ENCODE measurements around the gene SDK2.

SDK2 gene, protein sequence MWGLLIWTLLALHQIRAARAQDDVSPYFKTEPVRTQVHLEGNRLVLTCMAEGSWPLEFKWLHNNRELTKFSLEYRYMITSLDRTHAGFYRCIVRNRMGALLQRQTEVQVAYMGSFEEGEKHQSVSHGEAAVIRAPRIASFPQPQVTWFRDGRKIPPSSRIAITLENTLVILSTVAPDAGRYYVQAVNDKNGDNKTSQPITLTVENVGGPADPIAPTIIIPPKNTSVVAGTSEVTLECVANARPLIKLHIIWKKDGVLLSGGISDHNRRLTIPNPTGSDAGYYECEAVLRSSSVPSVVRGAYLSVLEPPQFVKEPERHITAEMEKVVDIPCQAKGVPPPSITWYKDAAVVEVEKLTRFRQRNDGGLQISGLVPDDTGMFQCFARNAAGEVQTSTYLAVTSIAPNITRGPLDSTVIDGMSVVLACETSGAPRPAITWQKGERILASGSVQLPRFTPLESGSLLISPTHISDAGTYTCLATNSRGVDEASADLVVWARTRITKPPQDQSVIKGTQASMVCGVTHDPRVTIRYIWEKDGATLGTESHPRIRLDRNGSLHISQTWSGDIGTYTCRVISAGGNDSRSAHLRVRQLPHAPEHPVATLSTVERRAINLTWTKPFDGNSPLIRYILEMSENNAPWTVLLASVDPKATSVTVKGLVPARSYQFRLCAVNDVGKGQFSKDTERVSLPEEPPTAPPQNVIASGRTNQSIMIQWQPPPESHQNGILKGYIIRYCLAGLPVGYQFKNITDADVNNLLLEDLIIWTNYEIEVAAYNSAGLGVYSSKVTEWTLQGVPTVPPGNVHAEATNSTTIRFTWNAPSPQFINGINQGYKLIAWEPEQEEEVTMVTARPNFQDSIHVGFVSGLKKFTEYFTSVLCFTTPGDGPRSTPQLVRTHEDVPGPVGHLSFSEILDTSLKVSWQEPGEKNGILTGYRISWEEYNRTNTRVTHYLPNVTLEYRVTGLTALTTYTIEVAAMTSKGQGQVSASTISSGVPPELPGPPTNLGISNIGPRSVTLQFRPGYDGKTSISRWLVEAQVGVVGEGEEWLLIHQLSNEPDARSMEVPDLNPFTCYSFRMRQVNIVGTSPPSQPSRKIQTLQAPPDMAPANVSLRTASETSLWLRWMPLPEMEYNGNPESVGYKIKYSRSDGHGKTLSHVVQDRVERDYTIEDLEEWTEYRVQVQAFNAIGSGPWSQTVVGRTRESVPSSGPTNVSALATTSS (N-terminal part only)

DNA sequence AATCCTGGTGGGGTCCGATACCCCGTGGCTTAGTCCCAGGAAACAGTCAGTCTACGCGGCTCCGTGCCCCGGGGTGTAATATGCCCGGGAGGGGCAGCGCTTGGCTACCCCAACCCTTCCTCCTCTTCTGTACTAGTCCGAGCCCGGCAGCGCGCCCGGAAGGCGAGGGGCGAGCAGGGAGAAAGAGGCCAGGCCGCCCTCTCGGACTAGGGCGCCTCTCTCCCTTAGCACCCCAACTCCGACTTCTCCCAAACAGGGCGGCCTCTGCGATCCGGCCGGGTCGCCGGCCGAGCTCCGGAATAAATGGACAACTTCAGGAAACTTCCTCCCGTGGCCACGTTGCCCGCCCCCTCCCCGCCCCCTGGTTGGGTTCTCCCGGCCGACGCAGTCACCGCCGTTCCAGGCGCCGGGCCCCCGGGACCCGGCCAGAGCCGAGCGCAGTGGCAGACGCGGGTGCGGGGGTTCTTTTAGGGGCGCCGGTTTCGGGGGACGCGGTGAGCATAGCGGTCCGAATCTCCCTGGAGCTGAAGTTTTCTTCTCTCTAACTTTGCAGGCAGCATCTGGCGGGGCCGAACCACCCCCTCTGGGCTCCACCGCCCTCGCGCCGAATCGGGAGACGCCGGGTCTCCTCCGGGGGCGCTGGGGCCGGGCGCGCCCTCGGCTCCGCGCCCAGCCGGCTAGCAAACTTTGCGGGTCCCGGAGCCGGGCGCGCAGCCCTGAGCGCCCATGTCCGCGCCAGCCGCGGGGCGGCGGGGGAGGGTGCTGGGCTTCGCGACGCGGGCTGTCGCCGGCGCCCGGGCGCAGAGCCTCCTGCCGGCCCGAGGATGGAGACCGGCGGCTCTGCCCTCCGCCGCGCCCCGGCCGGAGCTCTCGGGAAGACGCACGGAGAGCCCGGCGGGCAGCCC, at the start of gene SDK2:
TSS of gene SDK2 (minus strand) at position 301 of the 905 bp plus-strand sequence. CDS start 357 bp downstream, outside the sequence.
- H3K4me1 ChIP-seq (ENCODE audit: control insufficient read depth in 2 of 2, insufficient read depth in 2 of 2, low read length in 2 of 2) = peaks cover 5 to 7% of the 10 kb centered on the region in 2 donors
- H3K9ac ChIP-seq (ENCODE audit: low read depth in 1 of 2, low read length in 2 of 2) = no peak within 1 kb of the TSS
- no peaks in the 10 kb centered on the region for H3K36me3 ChIP-seq (ENCODE audit: control insufficient read depth in 2 of 2, insufficient read depth in 2 of 2, low read length in 2 of 2)
- H3K4me3 ChIP-seq (ENCODE audit: low read length in 2 of 2) = peak within 1 kb of the TSS; percentile 31 to 57
- H3K27me3 ChIP-seq (ENCODE audit: control insufficient read depth in 2 of 2, insufficient read depth in 2 of 2, low read length in 2 of 2) = peaks cover 16 to 26% of the 10 kb centered on the region in 2 donors
- H3K9me3 ChIP-seq (ENCODE audit: control insufficient read depth in 2 of 2, low read length in 2 of 2) = no peaks in the 10 kb centered on the region
- H3K27ac ChIP-seq (ENCODE audit: low read depth in 2 of 2, low read length in 2 of 2) = no peak within 1 kb of the TSS

DNA sequence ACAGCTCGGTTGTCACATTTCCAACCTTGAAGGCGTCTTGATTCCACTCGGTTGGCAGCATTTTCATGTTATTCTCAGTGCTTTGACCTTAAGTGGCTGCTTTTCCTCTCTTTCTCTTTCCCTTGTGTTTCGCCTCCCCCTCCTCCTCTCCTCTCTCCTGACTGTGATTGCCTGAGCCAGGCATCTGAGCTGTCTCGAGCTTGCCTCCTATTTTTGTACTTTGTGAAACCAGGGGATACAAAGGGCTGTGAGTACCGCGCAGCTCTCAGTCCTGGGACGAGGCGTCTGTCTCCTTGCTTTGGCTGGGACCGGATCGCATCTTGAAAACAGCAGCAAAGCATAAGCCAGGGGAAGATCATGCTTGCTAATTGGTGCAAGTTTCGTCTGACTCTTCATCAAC, 48.8 kb upstream of the SDK2 start:
- no peaks in the 10 kb centered on the region for H3K36me3 ChIP-seq (ENCODE audit: control insufficient read depth in 2 of 2, insufficient read depth in 2 of 2, low read length in 2 of 2)
- no peak overlapping the region for H3K9ac ChIP-seq (ENCODE audit: low read depth in 1 of 2, low read length in 2 of 2)
- no peaks in the 10 kb centered on the region for H3K4me1 ChIP-seq (ENCODE audit: control insufficient read depth in 2 of 2, insufficient read depth in 2 of 2, low read length in 2 of 2)
- no peak overlapping the region for H3K27ac ChIP-seq (ENCODE audit: low read depth in 2 of 2, low read length in 2 of 2)
- no peaks in the 10 kb centered on the region for H3K9me3 ChIP-seq (ENCODE audit: control insufficient read depth in 2 of 2, low read length in 2 of 2)
- no peak overlapping the region for H3K4me3 ChIP-seq (ENCODE audit: low read length in 2 of 2)
- no peaks in the 10 kb centered on the region for H3K27me3 ChIP-seq (ENCODE audit: control insufficient read depth in 2 of 2, insufficient read depth in 2 of 2, low read length in 2 of 2)

DNA sequence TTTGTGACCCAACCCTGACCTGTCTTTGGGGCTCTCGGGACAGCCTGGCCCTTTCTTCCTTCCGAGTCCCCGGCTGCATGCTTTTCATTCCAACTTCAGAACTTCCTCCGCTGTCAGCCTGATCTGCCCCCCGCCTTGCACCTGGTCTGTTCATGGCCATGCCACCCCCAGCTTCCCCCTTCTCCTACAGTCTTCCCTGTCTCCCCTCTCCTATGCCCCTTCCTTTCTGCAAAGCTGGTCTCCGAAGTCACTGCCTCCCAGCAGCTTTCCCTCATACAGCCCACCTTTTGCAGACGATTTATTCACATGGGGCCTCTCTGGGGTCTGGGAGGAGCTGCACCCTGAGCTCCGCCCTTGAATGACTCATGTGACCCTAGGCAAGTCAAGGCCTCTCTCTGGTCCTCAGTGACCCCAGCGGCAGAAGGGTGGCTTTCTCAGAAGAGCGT, 47.1 kb upstream of the SDK2 start:
- no peak overlapping the region for H3K9ac ChIP-seq (ENCODE audit: low read depth in 1 of 2, low read length in 2 of 2)
- H3K36me3 ChIP-seq (ENCODE audit: control insufficient read depth in 2 of 2, insufficient read depth in 2 of 2, low read length in 2 of 2) = no peaks in the 10 kb centered on the region
- no peaks in the 10 kb centered on the region for H3K9me3 ChIP-seq (ENCODE audit: control insufficient read depth in 2 of 2, low read length in 2 of 2)
- no peak overlapping the region for H3K4me3 ChIP-seq (ENCODE audit: low read length in 2 of 2)
- H3K27ac ChIP-seq (ENCODE audit: low read depth in 2 of 2, low read length in 2 of 2) = no peak overlapping the region
- H3K4me1 ChIP-seq (ENCODE audit: control insufficient read depth in 2 of 2, insufficient read depth in 2 of 2, low read length in 2 of 2) = no peaks in the 10 kb centered on the region
- peaks cover 0 to under 1% of the 10 kb centered on the region in 2 donors for H3K27me3 ChIP-seq (ENCODE audit: control insufficient read depth in 2 of 2, insufficient read depth in 2 of 2, low read length in 2 of 2)

DNA sequence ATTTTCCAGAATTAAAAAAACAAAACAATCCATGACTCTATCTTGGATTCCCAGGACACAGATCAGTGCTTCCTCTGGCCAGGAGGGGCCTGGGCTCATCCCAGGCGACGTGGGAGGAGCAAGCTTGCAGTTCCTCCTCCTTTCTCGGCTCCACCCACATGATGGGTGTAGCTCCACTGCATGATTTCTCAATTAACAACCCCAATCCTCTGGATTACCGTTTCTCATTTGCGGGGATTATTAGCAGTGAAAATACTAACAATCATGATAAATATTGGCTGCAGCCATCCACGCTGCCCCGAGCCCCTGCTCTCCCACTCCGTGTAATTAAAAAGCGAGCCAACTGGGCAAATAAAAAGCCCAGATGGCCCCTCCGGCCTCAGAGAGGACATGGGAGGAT, 46.4 kb upstream of the SDK2 start:
- no peaks in the 10 kb centered on the region for H3K9me3 ChIP-seq (ENCODE audit: control insufficient read depth in 2 of 2, low read length in 2 of 2)
- H3K36me3 ChIP-seq (ENCODE audit: control insufficient read depth in 2 of 2, insufficient read depth in 2 of 2, low read length in 2 of 2) = no peaks in the 10 kb centered on the region
- no peaks in the 10 kb centered on the region for H3K4me1 ChIP-seq (ENCODE audit: control insufficient read depth in 2 of 2, insufficient read depth in 2 of 2, low read length in 2 of 2)
- H3K9ac ChIP-seq (ENCODE audit: low read depth in 1 of 2, low read length in 2 of 2) = no peak overlapping the region
- H3K27ac ChIP-seq (ENCODE audit: low read depth in 2 of 2, low read length in 2 of 2) = no peak overlapping the region
- H3K4me3 ChIP-seq (ENCODE audit: low read length in 2 of 2) = no peak overlapping the region
- H3K27me3 ChIP-seq (ENCODE audit: control insufficient read depth in 2 of 2, insufficient read depth in 2 of 2, low read length in 2 of 2) = peaks cover 0 to 2% of the 10 kb centered on the region in 2 donors

DNA sequence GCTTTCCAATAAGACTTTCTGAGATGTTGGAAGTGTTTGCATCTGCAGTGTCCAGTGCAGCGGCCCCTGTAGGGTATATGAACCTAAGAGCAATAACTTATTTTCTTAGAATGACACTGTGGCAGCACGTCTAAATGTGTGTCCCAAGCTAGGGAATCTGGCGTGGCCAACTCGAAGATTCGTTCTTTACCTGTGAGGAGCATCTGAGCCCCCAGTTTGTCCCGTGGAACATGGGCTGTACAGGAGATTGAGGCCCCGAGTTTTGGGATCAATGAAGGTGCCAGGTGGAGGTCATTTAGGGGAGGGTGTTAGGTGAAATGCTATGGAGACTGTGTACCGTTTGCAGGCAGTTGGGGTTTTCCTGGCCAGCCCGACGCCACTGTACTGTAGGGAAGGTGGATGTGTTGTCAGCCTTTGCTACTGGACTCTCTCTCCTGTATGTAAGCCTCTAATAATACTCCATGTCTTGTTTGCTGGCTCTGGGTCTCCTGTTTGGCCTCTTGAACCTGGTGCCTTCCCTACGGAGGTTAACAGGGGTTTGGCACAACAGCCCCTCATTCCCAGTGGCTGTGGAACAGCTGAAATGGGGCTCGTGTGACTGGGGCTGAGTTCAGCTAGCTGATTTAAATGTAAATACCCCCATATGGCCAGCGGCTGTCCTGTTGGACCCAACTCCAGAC, 45.5 kb upstream of the SDK2 start:
- no peak overlapping the region for H3K4me3 ChIP-seq (ENCODE audit: low read length in 2 of 2)
- H3K36me3 ChIP-seq (ENCODE audit: control insufficient read depth in 2 of 2, insufficient read depth in 2 of 2, low read length in 2 of 2) = no peaks in the 10 kb centered on the region
- H3K27ac ChIP-seq (ENCODE audit: low read depth in 2 of 2, low read length in 2 of 2) = no peak overlapping the region
- H3K4me1 ChIP-seq (ENCODE audit: control insufficient read depth in 2 of 2, insufficient read depth in 2 of 2, low read length in 2 of 2) = no peaks in the 10 kb centered on the region
- no peak overlapping the region for H3K9ac ChIP-seq (ENCODE audit: low read depth in 1 of 2, low read length in 2 of 2)
- H3K27me3 ChIP-seq (ENCODE audit: control insufficient read depth in 2 of 2, insufficient read depth in 2 of 2, low read length in 2 of 2) = peaks cover 0 to 2% of the 10 kb centered on the region in 2 donors
- no peaks in the 10 kb centered on the region for H3K9me3 ChIP-seq (ENCODE audit: control insufficient read depth in 2 of 2, low read length in 2 of 2)

DNA sequence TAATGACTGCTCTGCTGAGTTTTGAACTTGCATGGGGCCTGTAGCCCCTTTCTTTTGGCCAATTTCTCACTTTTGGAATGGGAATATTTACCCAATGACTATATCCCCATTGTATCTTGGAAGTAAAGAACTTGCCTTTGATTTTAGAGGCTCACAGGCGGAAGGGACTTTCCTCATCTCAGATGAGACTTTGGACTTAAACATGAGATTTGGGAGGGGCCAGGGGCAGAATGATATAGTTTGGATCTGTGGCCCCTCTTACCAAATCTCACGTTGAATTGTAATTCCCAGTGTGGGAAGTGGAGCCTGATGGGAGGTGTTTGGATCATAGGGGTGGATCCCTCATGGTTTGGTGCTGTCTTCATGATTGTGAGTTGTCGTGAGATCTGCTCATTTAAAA, 42.7 kb upstream of the SDK2 start:
- no peak overlapping the region for H3K27ac ChIP-seq (ENCODE audit: low read depth in 2 of 2, low read length in 2 of 2)
- H3K9me3 ChIP-seq (ENCODE audit: control insufficient read depth in 2 of 2, low read length in 2 of 2) = no peaks in the 10 kb centered on the region
- no peaks in the 10 kb centered on the region for H3K4me1 ChIP-seq (ENCODE audit: control insufficient read depth in 2 of 2, insufficient read depth in 2 of 2, low read length in 2 of 2)
- H3K4me3 ChIP-seq (ENCODE audit: low read length in 2 of 2) = no peak overlapping the region
- H3K27me3 ChIP-seq (ENCODE audit: control insufficient read depth in 2 of 2, insufficient read depth in 2 of 2, low read length in 2 of 2) = peaks cover 0 to 2% of the 10 kb centered on the region in 2 donors
- H3K9ac ChIP-seq (ENCODE audit: low read depth in 1 of 2, low read length in 2 of 2) = no peak overlapping the region
- H3K36me3 ChIP-seq (ENCODE audit: control insufficient read depth in 2 of 2, insufficient read depth in 2 of 2, low read length in 2 of 2) = no peaks in the 10 kb centered on the region

DNA sequence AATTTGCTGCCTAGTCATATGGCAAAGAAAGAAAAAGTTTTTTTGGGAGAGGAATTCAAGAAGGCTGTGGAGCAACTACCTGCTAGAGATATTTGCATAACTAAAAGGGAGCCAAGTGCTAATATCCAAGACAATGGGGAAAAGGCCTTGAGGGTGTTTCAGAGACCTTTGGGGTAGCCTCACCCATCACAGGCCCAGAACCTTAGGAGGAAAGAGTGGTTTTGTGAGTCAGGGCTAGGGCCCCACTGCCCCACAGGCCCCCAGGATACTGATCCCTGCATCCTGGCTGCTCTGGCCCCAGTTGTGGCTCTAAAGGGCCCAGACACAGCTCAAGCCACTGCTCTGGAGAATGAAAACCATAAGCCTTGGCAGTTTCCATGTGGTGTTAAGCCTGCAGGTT, 41.9 kb upstream of the SDK2 start:
- H3K36me3 ChIP-seq (ENCODE audit: control insufficient read depth in 2 of 2, insufficient read depth in 2 of 2, low read length in 2 of 2) = no peaks in the 10 kb centered on the region
- no peaks in the 10 kb centered on the region for H3K9me3 ChIP-seq (ENCODE audit: control insufficient read depth in 2 of 2, low read length in 2 of 2)
- H3K4me3 ChIP-seq (ENCODE audit: low read length in 2 of 2) = no peak overlapping the region
- peaks cover 0 to 2% of the 10 kb centered on the region in 2 donors for H3K27me3 ChIP-seq (ENCODE audit: control insufficient read depth in 2 of 2, insufficient read depth in 2 of 2, low read length in 2 of 2)
- no peak overlapping the region for H3K9ac ChIP-seq (ENCODE audit: low read depth in 1 of 2, low read length in 2 of 2)
- H3K4me1 ChIP-seq (ENCODE audit: control insufficient read depth in 2 of 2, insufficient read depth in 2 of 2, low read length in 2 of 2) = no peaks in the 10 kb centered on the region
- no peak overlapping the region for H3K27ac ChIP-seq (ENCODE audit: low read depth in 2 of 2, low read length in 2 of 2)

DNA sequence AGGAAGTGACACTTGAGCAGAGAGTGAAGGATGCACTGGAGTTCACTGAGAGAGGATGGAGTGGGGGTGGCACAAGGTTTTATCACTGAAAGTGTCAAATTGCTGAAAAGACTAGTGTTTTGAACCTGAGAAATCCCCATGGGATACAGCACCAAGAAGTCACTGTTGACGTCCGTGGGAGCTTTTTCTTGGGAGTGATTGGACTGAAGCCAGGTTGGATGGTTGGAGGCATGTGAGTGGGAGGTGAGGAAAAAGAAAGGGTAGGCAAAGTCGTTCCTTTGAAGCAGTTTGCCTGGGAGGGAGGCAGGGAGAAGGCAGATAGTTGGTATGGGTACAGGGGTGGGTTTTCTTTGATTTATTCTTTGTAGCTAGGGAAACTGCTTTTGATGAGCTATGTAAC, 39.9 kb upstream of the SDK2 start:
- no peak overlapping the region for H3K9ac ChIP-seq (ENCODE audit: low read depth in 1 of 2, low read length in 2 of 2)
- H3K36me3 ChIP-seq (ENCODE audit: control insufficient read depth in 2 of 2, insufficient read depth in 2 of 2, low read length in 2 of 2) = no peaks in the 10 kb centered on the region
- no peaks in the 10 kb centered on the region for H3K9me3 ChIP-seq (ENCODE audit: control insufficient read depth in 2 of 2, low read length in 2 of 2)
- H3K27me3 ChIP-seq (ENCODE audit: control insufficient read depth in 2 of 2, insufficient read depth in 2 of 2, low read length in 2 of 2) = peaks cover 0 to 2% of the 10 kb centered on the region in 2 donors
- no peak overlapping the region for H3K27ac ChIP-seq (ENCODE audit: low read depth in 2 of 2, low read length in 2 of 2)
- H3K4me3 ChIP-seq (ENCODE audit: low read length in 2 of 2) = no peak overlapping the region
- H3K4me1 ChIP-seq (ENCODE audit: control insufficient read depth in 2 of 2, insufficient read depth in 2 of 2, low read length in 2 of 2) = no peaks in the 10 kb centered on the region

DNA sequence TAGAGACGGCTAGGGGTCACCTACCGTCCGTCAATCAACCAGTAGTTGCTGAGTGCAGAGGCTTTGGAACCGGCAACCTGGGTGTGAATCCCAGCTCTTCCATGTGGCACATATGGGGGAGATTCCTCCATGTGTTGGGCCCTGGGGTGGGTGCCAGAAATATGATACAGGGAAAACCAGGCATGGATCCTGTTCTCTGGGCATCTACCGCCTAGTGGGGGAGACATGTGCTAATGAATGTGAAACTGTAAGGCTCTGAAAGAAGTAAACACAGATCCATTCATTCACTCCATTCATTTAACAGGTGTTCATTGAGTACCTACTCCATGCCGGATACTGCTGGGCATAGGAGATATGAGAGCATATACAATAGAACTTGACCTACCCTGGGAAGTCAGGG, 39.5 kb upstream of the SDK2 start:
- Histone ChIP-seq H3K27ac (ENCODE audit: low read depth in 2 of 2, low read length in 2 of 2) (no peak overlapping the region), H3K4me1 (ENCODE audit: control insufficient read depth in 2 of 2, insufficient read depth in 2 of 2, low read length in 2 of 2) (no peaks in the 10 kb centered on the region), H3K9ac (ENCODE audit: low read depth in 1 of 2, low read length in 2 of 2) (no peak overlapping the region), H3K27me3 (ENCODE audit: control insufficient read depth in 2 of 2, insufficient read depth in 2 of 2, low read length in 2 of 2) (peaks cover 0 to 2% of the 10 kb centered on the region in 2 donors), H3K9me3 (ENCODE audit: control insufficient read depth in 2 of 2, low read length in 2 of 2) (no peaks in the 10 kb centered on the region), H3K4me3 (ENCODE audit: low read length in 2 of 2) (no peak overlapping the region), H3K36me3 (ENCODE audit: control insufficient read depth in 2 of 2, insufficient read depth in 2 of 2, low read length in 2 of 2) (no peaks in the 10 kb centered on the region)
